GM12875 (cell line): Measurements from ENCODE around the gene CHRNA5.

ENCODE experiments used
- H3K4me3 ChIP-seq: one replicate; pipeline ENCODE4 v1.5.1; 2011; ENCODE audit warnings: low read depth, low read length, control low read depth
- CTCF ChIP-seq: IDR thresholded peaks from 2 replicates; pipeline ENCODE4 v1.5.1; 2011; ENCODE audit warnings: low read depth, mild to moderate bottlenecking, control low read depth, inconsistent platforms, low read length, moderate library complexity, borderline replicate concordance; ENCODE audit not compliant: insufficient read depth

The CHRNA5 gene

GRCh38 chr15:78625606-78626280, 60.4 kb downstream of the CHRNA5 start:
- no peak for TF ChIP-seq CTCF
- H3K4me3 ChIP-seq: no peak overlapping the region

GRCh38 chr15:78626381-78626995, 61.2 kb downstream of the CHRNA5 start:
- no peak overlapping the region for H3K4me3 ChIP-seq
- no peak for TF ChIP-seq CTCF

GRCh38 chr15:78627348-78627747, 62.0 kb downstream of the CHRNA5 start:
- no peak for TF ChIP-seq CTCF
- H3K4me3 ChIP-seq: no peak overlapping the region

GRCh38 chr15:78628227-78628626, 62.9 kb downstream of the CHRNA5 start:
- no peak for TF ChIP-seq CTCF
- H3K4me3 ChIP-seq: no peak overlapping the region

GRCh38 chr15:78629031-78629715, 63.9 kb downstream of the CHRNA5 start:
- TF ChIP-seq CTCF: no peak

GRCh38 chr15:78629716-78630065, 64.4 kb downstream of the CHRNA5 start:
- no peak for TF ChIP-seq CTCF
- H3K4me3 ChIP-seq: no peak overlapping the region

More at GRCh38 chr15:78629031-78629715, 63.9 kb downstream of the CHRNA5 start:
- H3K4me3 ChIP-seq: no peak overlapping the region
